Measurements from ENCODE around the gene ZNF155.

GRCh38 chr19:44007473-44007872 is 23.5 kb downstream of the ZNF155 start:
- TF ChIP-seq EZH2 (IDR thresholded peaks at IDR 0.05; ENCODE audit: low read length, missing control alignments), result no peak
- TF ChIP-seq CTCF (conservative IDR thresholded peaks at IDR 0.05 in 1 of 2, IDR thresholded peaks at IDR 0.05 in 1 of 2; ENCODE audit: low read depth in 1 of 2, low read length in 2 of 2), result no peak

All from fibroblast of lung (primary cell).